OCI-LY7 (cell line): ENCODE data around the gene CCL25. TPM values are rescaled to one million over a fixed set of nuclear protein-coding genes. Genes with fewer than 3 reads are reported as not detected.

Source experiments
- BruUV-seq: library from RNA; stranded (reverse); fragments of 400-500 nt; replicated peaks from 2 replicates; lab custom pipeline; 2021; lab: Mats Ljungman, UMichigan
- CTCF ChIA-PET: fragments of 300-600 bp; sonication (Branson Sonifier 250); formaldehyde crosslinking; loops from one replicate; lab custom pipeline; 2022; ENCODE audit warnings: antibody characterized with exemption; ENCODE audit not compliant: unreplicated experiment; lab: Charles Lee
- POLR2A ChIA-PET: fragments of 300-600 bp; sonication (Branson Sonifier 250); formaldehyde crosslinking; loops from one replicate; lab custom pipeline; 2022; ENCODE audit warnings: antibody characterized with exemption; lab: Charles Lee
- DNase-seq: peaks from one replicate; pipeline ENCODE4 v3.0.0-alpha.2; 2015; ENCODE audit warnings: low spot score
- H2AFZ ChIP-seq: fragments of 200-600 bp; sonication (generic), shearing (Covaris generic); 2 replicates; pipeline ENCODE4 v1.6.1; 2014; ENCODE audit warnings: mild to moderate bottlenecking, antibody characterized with exemption, low read length, moderate library complexity
- H3K27ac ChIP-seq: fragments of 200-600 bp; sonication (generic); 2 replicates; pipeline ENCODE4 v1.5.1; 2014; ENCODE audit warnings: mixed run types, low read depth, mild to moderate bottlenecking, moderate library complexity, low read length, inconsistent platforms; ENCODE audit not compliant: poor library complexity, severe bottlenecking
- H3K36me3 ChIP-seq: fragments of 200-600 bp; sonication (generic); 2 replicates; pipeline ENCODE4 v1.6.1; 2014; ENCODE audit warnings: mild to moderate bottlenecking, antibody characterized with exemption, low read length, moderate library complexity, mixed read lengths; ENCODE audit not compliant: insufficient read depth
- H3K4me1 ChIP-seq: fragments of 200-600 bp; sonication (generic); 2 replicates; pipeline ENCODE4 v1.5.1; 2014; ENCODE audit warnings: mild to moderate bottlenecking, low read length; ENCODE audit not compliant: insufficient read depth, poor library complexity, severe bottlenecking
- H3K4me2 ChIP-seq: fragments of 200-600 bp; sonication (generic); 2 replicates; pipeline ENCODE4 v1.6.1; 2014; ENCODE audit warnings: mild to moderate bottlenecking, low read length
- H3K4me3 ChIP-seq: fragments of 200-600 bp; sonication (generic); 2 replicates; pipeline ENCODE4 v1.5.1; 2014; ENCODE audit warnings: mild to moderate bottlenecking, low read depth, low read length; ENCODE audit not compliant: poor library complexity, severe bottlenecking
- H3K79me2 ChIP-seq: fragments of 200-600 bp; sonication (generic); 2 replicates; pipeline ENCODE4 v1.6.1; 2016; ENCODE audit warnings: low read depth, mild to moderate bottlenecking, low read length, moderate library complexity, mixed read lengths; ENCODE audit not compliant: insufficient read depth
- H3K9me2 ChIP-seq: fragments of 200-600 bp; sonication (generic); 2 replicates; pipeline ENCODE4 v1.6.1; 2016; ENCODE audit warnings: mild to moderate bottlenecking, low read length, mixed read lengths; ENCODE audit not compliant: insufficient read depth
- H3K9me3 ChIP-seq: fragments of 200-600 bp; sonication (generic); 2 replicates; pipeline ENCODE4 v1.6.1; 2014; ENCODE audit warnings: mild to moderate bottlenecking, mixed run types, low read length, mixed read lengths
- H4K20me1 ChIP-seq: fragments of 200-600 bp; sonication (generic); 2 replicates; pipeline ENCODE4 v1.6.1; 2014; ENCODE audit warnings: mild to moderate bottlenecking, antibody characterized with exemption, low read length, moderate library complexity, mixed read lengths; ENCODE audit not compliant: insufficient read depth
- EZH2phosphoT487 ChIP-seq: fragments of 200-600 bp; sonication (generic); IDR thresholded peaks from 2 replicates; pipeline ENCODE4 v1.6.1; 2018; ENCODE audit warnings: low read depth, borderline replicate concordance, mild to moderate bottlenecking, mixed run types, antibody characterized with exemption, low read length, moderate library complexity, mixed read lengths
- intact Hi-C: fragments of 100-400 bp; cut with micrococcal nuclease; formaldehyde crosslinking; loops from one replicate; pipeline ENCODE4 v1.10.0; 2022; ENCODE audit not compliant: unreplicated experiment
- total RNA-seq, 2 experiments: library from RNA; depleted of rRNA in 1 of 2; stranded (reverse); fragments of >200 nt in 1 of 2; shearing (Covaris generic) in 1 of 2; gene quantifications; 2 replicates each; pipeline ENCODE4 v1.2.3, GENCODE V29; 2014 to 2022
- TF ChIP-seq, protein P1 (sequence below): fragments of 200-600 bp; sonication (generic); conservative IDR thresholded peaks from 2 replicates; pipeline ENCODE4 v1.5.1; 2014; ENCODE audit warnings: mild to moderate bottlenecking, antibody characterized with exemption, low read length, moderate library complexity, mixed read lengths

CCL25 gene
- total RNA-seq, 2 experiments from 2014 or later, result 0.70 to 0.88 TPM

DNA sequence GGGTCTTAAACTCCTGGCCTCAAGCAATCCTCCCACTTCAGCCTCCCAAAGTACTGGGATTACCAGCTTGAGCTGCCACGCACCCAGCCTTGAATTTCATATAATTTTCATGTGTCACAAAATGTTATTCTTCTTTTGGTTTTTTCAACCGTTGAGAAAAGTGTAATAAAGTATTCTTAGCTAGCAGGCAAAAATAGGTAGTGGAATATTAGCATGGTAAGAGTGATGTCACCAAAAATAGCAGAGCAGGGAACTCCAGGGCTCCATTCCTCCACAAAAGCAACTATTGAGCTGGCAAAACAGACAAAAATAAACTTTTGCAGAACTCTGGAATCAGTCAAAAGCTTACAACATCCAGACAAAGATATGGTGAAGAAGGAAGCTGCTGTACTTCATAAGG is 52.9 kb downstream of the CCL25 start:
- no peak for TF ChIP-seq EZH2phosphoT487
- TF ChIP-seq, protein P1, sequence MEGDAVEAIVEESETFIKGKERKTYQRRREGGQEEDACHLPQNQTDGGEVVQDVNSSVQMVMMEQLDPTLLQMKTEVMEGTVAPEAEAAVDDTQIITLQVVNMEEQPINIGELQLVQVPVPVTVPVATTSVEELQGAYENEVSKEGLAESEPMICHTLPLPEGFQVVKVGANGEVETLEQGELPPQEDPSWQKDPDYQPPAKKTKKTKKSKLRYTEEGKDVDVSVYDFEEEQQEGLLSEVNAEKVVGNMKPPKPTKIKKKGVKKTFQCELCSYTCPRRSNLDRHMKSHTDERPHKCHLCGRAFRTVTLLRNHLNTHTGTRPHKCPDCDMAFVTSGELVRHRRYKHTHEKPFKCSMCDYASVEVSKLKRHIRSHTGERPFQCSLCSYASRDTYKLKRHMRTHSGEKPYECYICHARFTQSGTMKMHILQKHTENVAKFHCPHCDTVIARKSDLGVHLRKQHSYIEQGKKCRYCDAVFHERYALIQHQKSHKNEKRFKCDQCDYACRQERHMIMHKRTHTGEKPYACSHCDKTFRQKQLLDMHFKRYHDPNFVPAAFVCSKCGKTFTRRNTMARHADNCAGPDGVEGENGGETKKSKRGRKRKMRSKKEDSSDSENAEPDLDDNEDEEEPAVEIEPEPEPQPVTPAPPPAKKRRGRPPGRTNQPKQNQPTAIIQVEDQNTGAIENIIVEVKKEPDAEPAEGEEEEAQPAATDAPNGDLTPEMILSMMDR, result no peak
- Histone ChIP-seq H2AFZ (no peak overlapping the region), H3K36me3 (no peaks in the 10 kb centered on the region), H3K4me1 (no peaks in the 10 kb centered on the region), H3K27ac (no peak overlapping the region), H3K79me2 (no peaks in the 10 kb centered on the region), H3K4me3 (no peak overlapping the region), H3K9me2 (no peaks in the 10 kb centered on the region), H4K20me1 (no peaks in the 10 kb centered on the region), H3K9me3 (no peaks in the 10 kb centered on the region), H3K4me2 (no peak overlapping the region)
- DNase-seq, result no peak
- no TSS peak for BruUV-seq
- intact Hi-C loops, result no loop called here
- POLR2A ChIA-PET, result interaction anchor here (0.6 kb wide), 1 partner anchor 133 kb away, joined by 4 read pairs; no protein-coding TSS in a partner anchor
- CTCF ChIA-PET, result no interaction called here

DNA sequence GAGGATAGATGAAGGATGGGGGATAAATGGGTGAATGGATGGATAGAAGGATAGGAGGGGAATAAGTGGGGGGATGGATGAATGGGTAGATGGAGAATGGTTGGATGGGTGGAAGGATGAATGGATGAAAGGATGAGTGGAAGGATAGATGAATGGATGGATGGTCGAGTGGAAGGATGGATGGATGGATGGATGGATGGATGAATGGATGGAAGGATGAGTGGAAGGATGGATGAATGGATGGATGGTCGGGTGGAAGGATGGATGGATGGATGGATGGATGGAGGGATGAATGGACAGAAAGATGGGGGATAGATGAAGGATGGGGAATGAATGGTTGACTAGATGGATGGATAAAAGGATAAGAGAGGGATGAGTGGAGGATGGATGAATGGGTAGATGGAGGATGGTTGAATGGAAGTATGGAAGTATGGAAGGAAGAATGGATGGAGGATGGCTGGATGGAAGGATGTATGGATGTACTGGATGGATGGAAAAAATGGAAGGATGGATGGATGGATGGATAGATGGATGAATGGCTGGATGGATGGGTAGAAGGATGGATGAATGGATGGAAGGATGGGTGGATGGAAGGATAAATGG is 54.8 kb downstream of the CCL25 start:
- intact Hi-C loops, result no loop called here
- Histone ChIP-seq H3K4me2 (no peak overlapping the region), H2AFZ (no peak overlapping the region), H3K9me2 (no peaks in the 10 kb centered on the region), H3K36me3 (no peaks in the 10 kb centered on the region), H3K4me1 (no peaks in the 10 kb centered on the region), H3K79me2 (no peaks in the 10 kb centered on the region), H3K27ac (no peak overlapping the region), H4K20me1 (no peaks in the 10 kb centered on the region), H3K9me3 (no peaks in the 10 kb centered on the region), H3K4me3 (no peak overlapping the region)
- CTCF ChIA-PET, result no interaction called here
- BruUV-seq, result no TSS peak
- DNase-seq, result no peak
- TF ChIP-seq, protein P1, result no peak
- TF ChIP-seq EZH2phosphoT487, result no peak
- POLR2A ChIA-PET, result no interaction called here
